MM.1S (cell line): ENCODE measurements around the gene NTRK2.

Experiments used
- DNase-seq: peaks from one replicate; pipeline ENCODE4 v3.0.0-alpha.2; 2015
- H2AFZ ChIP-seq: fragments of 300-600 bp; sonication (generic); 2 replicates; pipeline ENCODE4 v1.6.0; 2016; ENCODE audit warnings: antibody characterized with exemption, low read length
- H3F3A ChIP-seq: fragments of 300-600 bp; sonication (generic); 2 replicates; pipeline ENCODE4 v1.6.1; 2016; ENCODE audit warnings: mild to moderate bottlenecking, antibody characterized with exemption, low read length, moderate library complexity, mixed read lengths; ENCODE audit not compliant: insufficient read depth
- H3K27ac ChIP-seq: fragments of 300-600 bp; sonication (generic); 2 replicates; pipeline ENCODE4 v1.5.1; 2016; ENCODE audit warnings: mild to moderate bottlenecking, low read length
- H3K27me3 ChIP-seq: fragments of 300-600 bp; sonication (generic); replicated peaks from 2 replicates; pipeline ENCODE4 v1.6.0; 2016; ENCODE audit warnings: low read length; ENCODE audit not compliant: insufficient read depth
- H3K36me3 ChIP-seq: fragments of 300-600 bp; sonication (generic); replicated peaks from 2 replicates; pipeline ENCODE4 v1.6.1; 2016; ENCODE audit warnings: mild to moderate bottlenecking, low read length, mixed read lengths; ENCODE audit not compliant: insufficient read depth
- H3K4me1 ChIP-seq: fragments of 300-600 bp; sonication (generic); 2 replicates; pipeline ENCODE4 v1.6.1; 2016; ENCODE audit warnings: low read length, mixed read lengths
- H3K4me2 ChIP-seq: fragments of 300-600 bp; sonication (generic); 2 replicates; pipeline ENCODE4 v1.6.0; 2016; ENCODE audit warnings: low read depth, low read length
- H3K4me3 ChIP-seq: fragments of 300-600 bp; sonication (generic); 2 replicates; pipeline ENCODE4 v1.5.1; 2016; ENCODE audit warnings: low read length, mixed read lengths
- H3K79me2 ChIP-seq: fragments of 300-600 bp; sonication (generic); 2 replicates; pipeline ENCODE4 v1.6.1; 2016; ENCODE audit warnings: mixed run types, low read length, mixed read lengths
- H3K9ac ChIP-seq: fragments of 300-600 bp; sonication (generic); 2 replicates; pipeline ENCODE4 v1.6.1; 2016; ENCODE audit warnings: low read length, mixed read lengths
- H3K9me2 ChIP-seq: fragments of 300-600 bp; sonication (generic); replicated peaks from 2 replicates; pipeline ENCODE4 v1.6.1; 2016; ENCODE audit warnings: mild to moderate bottlenecking, low read length, mixed read lengths; ENCODE audit not compliant: insufficient read depth
- H3K9me3 ChIP-seq: fragments of 300-600 bp; sonication (generic); replicated peaks from 2 replicates; pipeline ENCODE4 v1.6.1; 2016; ENCODE audit warnings: mild to moderate bottlenecking, low read length, mixed read lengths; ENCODE audit not compliant: insufficient read depth
- H4K20me1 ChIP-seq: fragments of 300-600 bp; sonication (generic); 2 replicates; pipeline ENCODE4 v1.6.1; 2016; ENCODE audit warnings: mild to moderate bottlenecking, low read length, moderate library complexity, mixed read lengths; ENCODE audit not compliant: insufficient read depth
- CTCF ChIP-seq: fragments of 300-600 bp; sonication (generic); IDR thresholded peaks from 2 replicates; pipeline ENCODE4 v1.5.1; 2016; ENCODE audit warnings: antibody characterized with exemption, low read length, mixed read lengths
- EZH2 ChIP-seq: fragments of 300-600 bp; sonication (generic); optimal IDR thresholded peaks from 2 replicates; pipeline ENCODE3; 2017; ENCODE audit warnings: low read depth, mild to moderate bottlenecking, antibody characterized with exemption, low read length, mixed read lengths
- EZH2phosphoT487 ChIP-seq: fragments of 300-600 bp; sonication (generic); IDR thresholded peaks from 2 replicates; pipeline ENCODE4 v1.6.1; 2018; ENCODE audit warnings: antibody characterized with exemption, low read length

Gene NTRK2

GRCh38 chr9:84754461-84754860 lies 84.9 kb downstream of the NTRK2 start:
- H3K9me2 ChIP-seq = no peaks in the 10 kb centered on the region
- H3K9ac ChIP-seq = no peak overlapping the region
- H3K79me2 ChIP-seq = no peaks in the 10 kb centered on the region
- H3K4me3 ChIP-seq = no peak overlapping the region
- TF ChIP-seq EZH2 (no peak), EZH2phosphoT487 (no peak), CTCF (no peak)
- no peak overlapping the region for H3K4me2 ChIP-seq
- no peaks in the 10 kb centered on the region for H4K20me1 ChIP-seq
- H3K27ac ChIP-seq = no peak overlapping the region
- no peaks in the 10 kb centered on the region for H3K27me3 ChIP-seq
- no peak overlapping the region for H2AFZ ChIP-seq
- H3F3A ChIP-seq = peaks cover 4% of the 10 kb centered on the region; the same call in 1 of the 2 replicates
- no peaks in the 10 kb centered on the region for H3K36me3 ChIP-seq
- no peaks in the 10 kb centered on the region for H3K9me3 ChIP-seq
- peaks cover 7% of the 10 kb centered on the region; the same call in 1 of the 2 replicates for H3K4me1 ChIP-seq
- DNase-seq = no peak

- Histone ChIP-seq H3K4me3 (no peak overlapping the region), H3K9ac (no peak overlapping the region), H2AFZ (no peak overlapping the region), H3K4me1 (peaks cover 11% of the 10 kb centered on the region), H3K9me2 (no peaks in the 10 kb centered on the region), H3F3A (peaks cover 8% of the 10 kb centered on the region; the same call in 1 of the 2 replicates), H3K27ac (no peak overlapping the region), H3K9me3 (no peaks in the 10 kb centered on the region), H3K4me2 (no peak overlapping the region), H4K20me1 (no peaks in the 10 kb centered on the region), H3K36me3 (no peaks in the 10 kb centered on the region), H3K27me3 (no peaks in the 10 kb centered on the region), H3K79me2 (no peaks in the 10 kb centered on the region)
- no peak for DNase-seq
- TF ChIP-seq CTCF = no peak
- no peak for TF ChIP-seq EZH2phosphoT487
- TF ChIP-seq EZH2 = no peak
Observed at GRCh38 chr9:84754881-84755280, 85.4 kb downstream of the NTRK2 start.

- Histone ChIP-seq H3K9ac (no peak overlapping the region), H3K4me1 (peaks cover 13% of the 10 kb centered on the region), H3K9me3 (no peaks in the 10 kb centered on the region), H3K36me3 (no peaks in the 10 kb centered on the region), H3K4me3 (no peak overlapping the region), H4K20me1 (no peaks in the 10 kb centered on the region), H3K9me2 (no peaks in the 10 kb centered on the region), H3K79me2 (no peaks in the 10 kb centered on the region), H3K27ac (no peak overlapping the region), H3K27me3 (no peaks in the 10 kb centered on the region), H2AFZ (no peak overlapping the region), H3F3A (peaks cover 9% of the 10 kb centered on the region; the same call in 1 of the 2 replicates), H3K4me2 (no peak overlapping the region)
- no peak for DNase-seq
- TF ChIP-seq CTCF (no peak), EZH2 (no peak), EZH2phosphoT487 (no peak)
Observed at GRCh38 chr9:84755380-84755779, 85.9 kb downstream of the NTRK2 start.
